GM23248 (cell line): Measurements from ENCODE around the gene NUBPL.

Source experiments
- EZH2 ChIP-seq: fragments of 200-600 bp; sonication (generic); IDR thresholded peaks from 2 replicates; pipeline ENCODE4 v1.6.1; 2018; ENCODE audit warnings: antibody characterized with exemption, mild to moderate bottlenecking; ENCODE audit not compliant: insufficient read depth, poor library complexity, severe bottlenecking
- EZH2phosphoT487 ChIP-seq: fragments of 200-600 bp; sonication (generic); IDR thresholded peaks from 2 replicates; pipeline ENCODE4 v1.6.1; 2018; ENCODE audit warnings: antibody characterized with exemption, moderate library complexity, mild to moderate bottlenecking, low read depth; ENCODE audit not compliant: insufficient read depth

DNA sequence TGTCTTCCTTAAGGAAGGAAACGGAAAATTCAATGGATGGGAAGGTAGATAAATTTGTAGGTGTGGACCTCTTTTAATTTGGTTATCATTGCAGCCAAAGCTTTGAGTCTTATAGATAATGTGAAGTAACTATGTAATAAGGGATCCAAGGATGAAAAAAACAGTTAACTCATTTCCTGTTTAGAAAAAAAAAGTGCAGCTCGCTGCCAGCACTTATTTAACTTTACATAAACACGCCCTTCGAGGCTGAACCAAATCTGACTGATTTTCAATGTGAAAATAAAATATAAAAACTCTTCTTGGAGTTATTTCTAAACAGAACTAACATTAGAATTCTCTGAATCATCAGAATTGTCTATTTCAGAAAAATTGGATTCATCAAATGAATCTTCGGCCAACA, 7.0 kb downstream of the NUBPL start:
- TF ChIP-seq EZH2 = no peak
- TF ChIP-seq EZH2phosphoT487 = no peak
